H1 (cell line): ENCODE data around the gene DHX29. TPM values are rescaled to one million over a fixed set of nuclear protein-coding genes. Genes with fewer than 3 reads are reported as not detected.

Experiments used
- CHD1 ChIP-seq: IDR thresholded peaks from 2 replicates; pipeline ENCODE4 v1.6.1; 2012; ENCODE audit warnings: low read depth, low read length, improper control_type of control experiment
- KDM5A ChIP-seq: fragments of 200-600 bp; IDR thresholded peaks from 2 replicates; pipeline ENCODE4 v1.7.1; 2012; ENCODE audit warnings: mild to moderate bottlenecking, low read length, inconsistent platforms, mixed read lengths
- SRF ChIP-seq: IDR thresholded peaks from 2 replicates; pipeline ENCODE4 v1.6.1; 2011; ENCODE audit warnings: mild to moderate bottlenecking, low read depth, low read length, moderate library complexity
- SUZ12 ChIP-seq: fragments of 200-600 bp; sonication (generic); IDR thresholded peaks from 2 replicates; pipeline ENCODE4 v1.6.1; 2012; ENCODE audit warnings: mild to moderate bottlenecking, inconsistent platforms, low read length, moderate library complexity, mixed read lengths
- ZNF274 ChIP-seq: IDR thresholded peaks from 2 replicates; pipeline ENCODE4 v1.7.0; 2012; ENCODE audit warnings: low read length, borderline replicate concordance; ENCODE audit errors: extremely low read depth
- polyA plus RNA-seq, 7 experiments: library from polyadenylated mRNA; depleted of rRNA in 3 of 7; stranded (reverse) in 5 of 7; unstranded in 2 of 7; fragments of >200 nt in 5 of 7; fragments of 200-250 nt in 2 of 7; gene quantifications; 1 replicate in 5 of 7; 2 replicates in 1 of 7; 4 replicates in 1 of 7; pipeline versions ENCODE4 v1.2.1 to v1.2.3, GENCODE V29; 2011 to 2013; ENCODE audit warnings: missing spikeins in 2 of 7, mixed read lengths in 2 of 7
- total RNA-seq: library from RNA; stranded (reverse); fragmentation: NEBNext Ultra II Directional; extraction: Animal tissue kit (Norgen Biotek cat#: 25700); gene quantifications from 2 replicates; pipeline ENCODE4 v1.2.1, GENCODE V29; 2021

DHX29 gene
- total and polyA plus RNA-seq, 2 of the 8 experiments (the other 6 are each of a cell fraction or from before 2014, with no cell fraction given): 3.4 to 32.1 TPM

DNA sequence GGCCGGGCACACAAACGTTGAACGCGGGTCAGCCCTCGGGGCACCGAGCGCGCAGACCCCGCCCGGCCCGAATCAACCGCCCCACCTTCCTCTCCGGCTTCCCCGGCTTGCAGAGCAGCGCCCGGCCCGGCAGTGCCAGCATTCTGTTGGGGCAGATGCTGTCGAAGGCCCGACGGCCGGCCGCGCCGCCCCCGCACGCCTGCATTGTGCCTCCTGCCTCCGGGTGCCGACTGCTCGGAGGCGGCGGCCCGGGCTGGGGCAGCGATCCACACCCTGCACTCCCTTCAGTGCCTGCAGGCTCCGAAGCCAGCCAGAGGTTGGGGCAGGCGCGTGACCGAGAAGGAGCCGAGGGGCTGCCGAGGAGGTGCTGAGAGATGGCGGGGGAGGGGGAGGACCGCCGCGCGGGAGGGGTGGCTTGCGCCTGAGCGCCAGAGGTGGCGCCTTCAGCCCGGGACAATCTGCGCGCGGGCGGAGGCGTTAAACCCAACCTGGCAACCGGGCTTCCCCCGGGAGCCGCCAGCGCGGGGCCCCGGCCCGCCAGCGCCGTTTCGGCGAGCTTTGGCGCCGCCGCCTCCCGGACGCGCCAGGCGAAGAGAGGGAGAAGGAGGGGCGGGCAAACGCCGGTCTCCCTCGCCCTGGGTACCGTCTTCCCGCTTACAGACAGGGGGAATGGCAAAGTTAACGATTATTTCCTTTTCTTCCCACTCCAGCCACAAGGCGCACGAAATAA lies 80.4 kb downstream of the DHX29 start, which contains the start of gene MCIDAS (continued):
- TF ChIP-seq SUZ12 (no peak), ZNF274 (no peak), CHD1 (no peak), KDM5A (no peak), SRF (no peak)
